GF-D8 (cell line): ENCODE data around the gene CXCR5.

Experiments
- DNase-seq: peaks from one replicate; lab custom pipeline; 2025; lab: John Stamatoyannopoulos, UW

CXCR5 gene

DNA sequence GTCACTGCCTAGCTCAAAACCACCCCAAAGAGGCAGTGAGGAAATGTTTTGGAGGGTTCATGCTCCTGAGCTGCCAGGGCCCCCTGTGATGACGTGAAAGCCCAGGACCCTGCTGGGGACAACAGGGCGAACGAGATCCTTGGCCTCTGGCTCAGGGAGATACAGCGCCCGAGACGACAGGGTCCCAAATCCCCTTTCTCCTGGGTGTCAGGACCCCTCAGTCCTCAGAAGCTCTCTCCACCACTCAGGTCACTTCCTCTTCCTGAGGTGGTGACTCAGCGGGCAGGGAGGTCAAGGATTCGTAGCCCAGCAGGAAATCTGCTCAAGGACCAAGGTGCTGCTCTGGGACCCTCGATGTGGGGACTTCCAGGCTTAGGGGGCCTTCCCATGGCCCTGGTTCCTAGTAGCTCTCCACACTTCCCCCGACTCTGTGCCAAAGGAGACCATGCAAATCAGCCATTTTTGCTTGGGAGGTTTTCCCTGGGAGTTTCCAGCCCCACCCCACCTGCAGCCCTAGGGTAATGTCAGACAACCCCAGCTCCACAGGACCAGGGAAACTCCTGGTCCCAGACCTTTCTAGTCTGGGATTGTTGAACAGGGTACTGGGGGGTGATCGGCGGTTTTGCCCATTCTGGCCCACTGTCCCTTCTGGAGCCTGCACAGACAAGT lies 29.2 kb downstream of the CXCR5 start:
- DNase-seq = no peak

DNA sequence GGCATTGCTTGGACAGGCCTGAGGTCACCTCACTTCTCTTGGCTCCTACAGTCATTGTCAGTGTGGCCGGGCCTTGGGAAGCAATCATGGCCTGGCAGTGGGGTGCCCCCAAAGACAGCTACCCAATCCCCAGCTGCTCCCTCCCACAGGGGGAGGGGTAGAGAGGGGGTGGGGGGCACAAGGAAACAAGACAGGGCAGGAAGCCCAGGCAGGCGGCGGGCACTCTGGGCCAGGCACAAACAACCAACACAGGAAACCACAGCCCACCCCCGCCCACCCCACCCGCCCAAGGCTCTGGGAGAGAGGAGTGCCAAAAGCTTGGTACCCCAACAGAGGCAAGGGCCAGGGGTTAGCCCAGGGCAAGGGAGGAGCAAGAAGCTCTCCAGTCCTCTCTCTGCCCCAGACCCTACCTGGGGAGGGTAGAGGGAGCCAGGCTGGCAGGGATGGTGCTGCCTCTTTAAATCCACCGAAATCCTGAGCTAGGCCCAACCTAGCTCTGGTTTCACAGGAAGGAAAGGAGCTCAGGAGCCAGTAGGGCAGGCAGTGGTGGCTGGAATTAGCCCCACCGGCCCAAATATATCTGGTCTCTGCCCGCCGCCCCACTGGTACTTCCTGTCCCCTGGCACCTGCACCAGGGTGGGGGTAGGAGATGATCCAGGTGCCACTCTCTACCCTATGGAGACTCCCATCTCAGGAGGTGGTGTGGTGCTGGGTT lies 29.9 kb downstream of the CXCR5 start:
- DNase-seq = peak; percentile 37

DNA sequence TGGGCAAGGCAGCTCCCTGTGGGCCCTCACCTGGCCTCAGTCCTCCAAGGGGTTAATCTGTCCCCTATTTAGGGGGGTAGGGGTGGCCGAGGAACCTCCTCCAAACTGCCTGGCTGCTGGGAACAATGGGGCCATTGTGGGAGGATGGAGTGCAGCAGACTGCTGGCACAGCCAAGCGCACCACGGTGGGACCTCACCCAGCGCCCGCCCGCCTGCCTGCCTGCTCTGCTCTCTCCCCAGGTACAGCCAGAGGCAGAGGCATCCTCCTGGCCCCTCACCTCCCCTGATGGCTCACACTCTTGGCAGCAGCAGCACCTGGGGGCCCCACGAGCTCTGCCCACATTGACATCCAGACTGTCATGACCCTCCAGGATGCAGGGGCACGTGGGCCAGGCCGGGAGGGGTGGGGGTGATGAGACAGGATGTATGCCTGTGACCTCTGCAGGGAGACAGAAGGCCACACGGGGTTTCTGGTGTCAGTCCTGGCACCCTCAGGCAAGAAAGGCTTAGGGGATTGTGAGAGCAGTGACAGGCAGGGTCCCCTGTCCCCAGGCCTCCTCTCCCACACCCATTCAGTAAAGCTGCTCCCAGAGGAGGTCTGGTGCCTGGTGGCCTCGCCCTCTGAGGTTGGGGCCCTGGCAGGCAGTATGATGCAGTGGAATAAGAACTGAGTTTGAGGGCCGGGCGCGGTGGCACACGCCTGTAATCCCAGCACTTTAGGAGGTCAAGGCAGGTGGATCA lies 30.7 kb downstream of the CXCR5 start:
- no peak for DNase-seq

DNA sequence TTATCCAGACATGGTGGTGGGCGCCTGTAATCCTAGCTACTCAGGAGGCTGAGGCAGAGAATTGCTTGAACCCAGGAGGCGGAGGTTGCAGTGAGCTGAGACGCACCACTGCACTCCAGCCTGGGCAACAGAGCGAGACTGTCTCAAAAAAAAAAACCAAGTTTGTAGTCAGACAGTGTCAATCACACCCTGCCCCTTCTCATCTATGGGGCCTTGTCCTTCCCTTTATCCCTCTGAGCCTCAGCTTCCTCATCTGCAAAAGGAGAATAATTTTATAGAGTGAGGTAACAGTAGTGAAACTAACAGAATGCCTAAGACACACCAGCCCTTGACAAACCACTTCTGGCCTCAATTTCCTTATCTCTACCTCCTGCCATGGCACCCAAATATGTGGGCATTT lies 31.3 kb downstream of the CXCR5 start:
- peak; percentile 50 for DNase-seq

DNA sequence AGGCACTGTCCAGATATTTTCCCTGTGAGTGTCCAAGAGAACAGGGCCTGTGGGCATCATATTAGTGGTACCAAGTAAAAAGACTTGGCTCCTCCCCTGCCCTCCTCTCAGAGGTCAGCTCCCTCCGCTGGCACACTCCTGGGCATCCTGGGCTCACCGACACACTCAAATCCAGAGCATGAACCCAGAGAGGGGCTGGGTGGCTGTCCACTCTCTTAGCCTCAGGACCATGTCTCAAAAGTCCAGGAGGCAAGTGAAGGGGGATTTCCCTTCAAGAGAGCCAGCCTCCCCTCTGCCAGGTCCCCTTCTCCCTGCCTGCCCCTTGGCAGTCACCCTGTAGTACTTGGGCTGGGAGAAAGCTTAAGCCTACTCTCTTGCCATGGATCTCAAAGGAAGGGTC lies 31.7 kb downstream of the CXCR5 start:
- DNase-seq = no peak

DNA sequence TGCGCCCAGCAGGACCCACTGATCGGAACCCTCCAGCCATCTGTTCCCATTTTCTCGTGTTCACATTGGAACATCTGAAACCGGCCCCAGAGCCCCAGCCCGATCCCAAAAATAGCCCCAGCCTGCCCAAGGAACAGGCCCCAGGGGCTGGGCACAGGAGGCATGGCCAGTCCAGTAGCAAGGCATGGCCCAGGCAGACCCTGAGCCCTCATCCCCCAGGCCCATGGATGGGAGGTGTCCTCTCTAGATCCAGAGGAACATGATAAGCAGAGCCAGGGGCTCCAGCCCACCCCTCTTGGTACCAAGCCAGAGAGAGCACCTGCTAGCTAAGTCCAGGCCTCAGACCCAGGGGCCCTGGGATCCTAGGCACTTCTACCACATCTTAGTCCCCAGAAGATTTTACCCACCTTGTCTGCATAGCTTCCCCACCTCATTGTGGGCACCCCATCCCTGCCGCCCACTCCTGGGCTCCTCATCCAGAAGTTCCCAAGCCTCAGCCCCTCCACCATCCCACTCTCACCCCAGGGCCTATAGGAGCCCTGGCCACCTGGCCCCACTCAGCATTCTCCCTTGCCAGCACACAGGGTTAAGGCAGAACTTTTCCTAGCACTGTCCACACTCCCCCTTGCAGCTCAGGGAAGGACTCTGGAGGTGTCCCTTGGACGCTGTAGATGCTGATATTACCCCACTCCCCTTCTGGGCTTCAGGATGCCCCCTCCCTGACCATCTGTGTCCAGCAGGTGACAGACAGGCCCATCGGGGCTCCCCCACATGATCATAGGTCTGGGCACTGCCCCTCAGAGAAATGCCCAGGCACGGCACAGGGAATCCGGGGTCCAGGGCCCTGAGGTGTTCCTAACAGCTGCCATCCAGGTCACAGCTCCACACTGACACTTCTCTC lies 32.5 kb downstream of the CXCR5 start:
- DNase-seq = no peak

DNA sequence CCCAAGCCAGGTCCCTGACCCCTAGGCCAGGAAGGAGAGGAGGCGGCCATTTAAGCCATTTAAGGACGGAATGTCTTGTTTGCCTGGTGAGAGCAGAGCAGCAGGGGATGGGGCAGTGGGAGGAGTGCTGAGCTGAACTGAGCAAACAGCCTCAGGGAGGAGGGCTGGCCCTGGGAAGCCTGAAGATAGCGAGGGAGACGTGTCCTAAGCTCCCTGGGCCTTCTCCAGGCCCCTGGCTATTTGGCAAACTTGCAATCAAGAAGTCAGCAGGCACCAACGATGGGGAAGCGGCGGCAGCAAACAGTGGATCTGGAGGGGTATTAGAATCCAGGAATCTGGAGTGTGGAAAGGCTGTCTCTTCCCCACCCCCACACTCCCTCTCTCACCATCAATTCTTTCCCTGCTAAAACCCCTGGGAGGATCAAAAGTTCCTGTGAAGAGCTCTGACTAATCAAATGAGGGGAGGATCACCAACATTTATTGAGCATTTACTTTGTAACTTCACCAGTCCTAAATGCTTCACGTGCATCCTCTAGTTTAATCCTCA lies 33.2 kb downstream of the CXCR5 start:
- no peak for DNase-seq

DNA sequence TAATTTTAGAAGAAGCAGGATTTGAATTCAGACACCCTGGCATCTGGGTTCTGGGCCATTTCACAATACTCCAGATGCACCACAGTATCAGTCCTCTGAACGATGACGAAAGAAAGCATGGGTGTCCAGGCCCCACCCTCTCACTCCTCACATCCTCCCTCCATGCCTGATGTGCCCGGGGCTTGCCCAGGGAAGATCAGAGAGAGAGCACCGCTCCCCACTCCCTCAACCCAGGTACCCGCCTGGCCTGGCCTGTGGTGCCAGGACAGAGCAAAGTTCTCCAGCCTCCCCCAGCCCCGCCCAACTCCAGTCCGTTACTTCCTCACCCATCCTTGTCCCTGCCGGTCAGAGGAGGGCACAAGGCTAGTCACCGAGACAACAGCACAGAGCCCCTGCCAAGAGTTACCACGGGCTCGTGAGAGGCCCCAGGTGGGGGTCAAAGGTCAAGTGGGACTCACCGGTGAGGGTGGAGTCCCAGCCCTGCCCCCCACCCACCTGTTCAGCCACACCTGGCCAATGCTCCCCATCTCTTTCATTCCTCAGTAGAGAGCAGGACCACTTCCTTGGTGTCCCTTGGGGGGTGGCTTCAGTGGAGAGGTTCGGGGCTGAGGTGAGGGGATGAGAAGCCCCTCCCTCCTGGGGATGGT lies 33.9 kb downstream of the CXCR5 start:
- DNase-seq = peak; percentile 81

DNA sequence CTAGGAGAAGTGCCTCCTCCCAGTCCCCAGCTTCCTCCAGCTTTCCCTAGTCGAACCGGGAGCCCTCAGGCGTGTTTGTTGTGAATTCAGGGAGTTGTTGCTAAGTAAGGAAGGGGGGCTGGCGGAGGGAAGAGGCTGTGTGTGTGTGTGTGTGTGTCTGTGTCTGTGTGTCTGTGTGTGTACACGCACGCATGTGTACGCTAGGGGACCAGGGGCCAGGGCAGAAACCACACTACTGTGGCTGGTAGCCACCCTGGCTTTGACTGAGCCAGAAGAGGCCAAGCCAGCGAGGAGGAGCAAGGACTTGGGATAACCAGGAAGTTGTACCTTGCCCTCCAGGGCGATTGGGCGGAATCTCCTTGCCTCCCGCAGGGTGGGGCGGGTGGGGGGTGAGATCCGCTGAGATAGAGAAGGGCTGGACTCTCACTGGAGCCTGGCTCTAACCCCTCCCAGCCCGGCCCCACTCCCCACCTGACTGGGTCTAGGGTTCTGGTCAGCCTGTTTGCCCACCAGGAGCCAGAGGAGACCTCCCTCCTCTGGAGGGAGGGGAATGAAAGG lies 34.5 kb downstream of the CXCR5 start:
- no peak for DNase-seq

DNA sequence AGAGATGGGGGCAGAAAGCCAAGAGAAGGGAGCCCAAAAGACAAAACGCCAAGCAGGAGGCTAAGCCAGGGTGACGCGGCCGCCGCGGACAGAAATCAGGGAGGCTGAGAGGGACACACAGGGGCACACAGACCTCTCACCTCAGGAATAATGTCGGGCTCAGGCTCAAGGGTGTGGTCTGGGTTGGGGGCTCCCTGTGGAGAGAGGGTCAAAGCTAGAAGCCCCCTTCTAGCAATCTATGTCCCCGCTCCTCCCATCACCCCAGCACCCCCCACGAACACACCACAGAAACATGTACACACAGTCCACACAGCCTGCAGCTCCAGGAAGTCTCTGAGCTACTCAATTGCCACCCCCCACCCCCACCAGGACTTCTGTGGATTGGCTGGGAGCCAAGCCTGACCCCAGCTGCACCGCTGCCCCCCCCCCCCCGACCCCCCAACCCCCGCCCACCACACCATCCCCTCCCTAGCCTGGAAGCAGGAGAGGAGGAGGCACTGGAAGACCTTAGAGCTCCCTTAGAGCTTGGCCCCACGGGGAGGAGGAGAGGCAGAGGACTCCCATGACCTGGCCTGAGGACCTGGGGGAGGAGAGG lies 35.1 kb downstream of the CXCR5 start:
- no peak for DNase-seq

DNA sequence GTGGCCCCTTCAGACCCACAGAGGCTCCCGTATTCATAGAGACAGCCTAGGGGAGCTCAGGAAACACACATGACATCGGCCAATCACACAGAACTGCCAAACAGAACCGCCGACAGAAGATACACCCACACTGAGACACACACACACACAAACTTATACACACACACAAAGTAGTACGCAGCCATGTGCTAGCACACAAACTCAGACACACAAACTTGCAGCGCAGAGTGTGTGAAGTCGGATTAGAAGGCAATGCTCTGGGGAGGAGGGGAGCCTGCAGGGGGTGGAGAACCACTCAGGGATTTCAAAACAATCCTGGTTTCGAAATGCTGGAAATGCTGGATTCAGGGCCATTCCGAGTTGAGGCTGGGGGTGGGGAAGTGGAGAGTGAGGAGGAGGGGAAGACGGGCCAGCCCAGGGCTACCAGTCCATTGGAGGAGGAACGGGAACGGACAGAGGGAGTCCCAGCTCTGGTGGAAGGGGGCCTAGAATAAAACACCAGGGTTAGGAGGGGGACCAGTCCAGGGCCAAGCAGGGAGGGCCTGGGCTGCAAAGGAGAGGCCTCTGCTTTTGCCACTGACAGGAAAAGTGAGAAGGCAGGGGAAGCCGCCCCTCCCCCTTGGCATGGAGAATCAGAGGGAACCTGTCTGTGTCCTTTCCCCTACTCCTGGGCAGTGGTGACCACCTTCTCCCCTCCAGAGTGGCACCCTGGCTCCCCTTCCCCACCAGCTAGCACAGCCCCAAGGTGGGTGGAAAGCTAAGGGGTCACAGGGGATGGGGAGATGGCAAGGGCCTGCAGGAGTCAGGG lies 37.6 kb downstream of the CXCR5 start:
- no peak for DNase-seq

DNA sequence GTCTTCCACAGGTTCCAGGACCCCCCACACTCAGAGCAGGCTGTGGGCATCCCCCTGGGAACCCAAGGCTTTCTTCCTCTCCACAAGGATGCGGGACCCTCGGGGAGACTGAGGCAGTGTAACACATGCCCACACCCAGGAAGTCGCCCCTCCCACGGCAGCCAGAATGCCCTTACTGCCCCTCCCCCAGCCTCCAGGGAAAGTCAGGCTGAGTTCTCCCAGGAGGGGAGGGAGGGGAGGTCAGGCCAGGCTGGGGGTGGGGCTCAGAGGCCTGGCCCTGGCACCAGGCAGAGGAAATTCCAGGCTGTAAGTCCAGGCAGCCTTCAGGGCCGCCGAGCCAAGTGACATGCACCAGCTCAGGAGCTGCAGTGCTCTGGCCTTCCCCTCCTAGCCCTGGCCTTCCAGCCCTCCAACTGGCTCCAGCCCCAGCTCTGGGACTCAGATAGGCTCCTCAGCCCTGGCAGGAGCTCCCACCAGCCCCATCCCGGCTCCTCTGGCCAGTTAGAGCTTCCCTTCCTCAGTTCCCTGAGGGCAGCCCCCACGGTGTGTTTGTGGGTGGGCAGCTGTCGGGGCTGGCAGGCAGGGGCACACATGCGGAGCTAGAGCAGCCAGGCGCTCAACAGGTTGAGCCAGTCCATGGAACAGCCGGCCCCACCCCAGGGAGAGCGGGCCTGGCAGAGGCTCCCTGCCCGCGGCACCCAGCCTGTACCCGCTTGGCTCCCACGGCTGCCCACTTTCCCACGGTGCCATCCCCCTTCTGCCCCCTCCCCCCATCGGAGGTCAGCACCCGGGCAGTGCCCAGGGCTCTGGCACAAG lies 38.4 kb downstream of the CXCR5 start:
- DNase-seq = no peak

DNA sequence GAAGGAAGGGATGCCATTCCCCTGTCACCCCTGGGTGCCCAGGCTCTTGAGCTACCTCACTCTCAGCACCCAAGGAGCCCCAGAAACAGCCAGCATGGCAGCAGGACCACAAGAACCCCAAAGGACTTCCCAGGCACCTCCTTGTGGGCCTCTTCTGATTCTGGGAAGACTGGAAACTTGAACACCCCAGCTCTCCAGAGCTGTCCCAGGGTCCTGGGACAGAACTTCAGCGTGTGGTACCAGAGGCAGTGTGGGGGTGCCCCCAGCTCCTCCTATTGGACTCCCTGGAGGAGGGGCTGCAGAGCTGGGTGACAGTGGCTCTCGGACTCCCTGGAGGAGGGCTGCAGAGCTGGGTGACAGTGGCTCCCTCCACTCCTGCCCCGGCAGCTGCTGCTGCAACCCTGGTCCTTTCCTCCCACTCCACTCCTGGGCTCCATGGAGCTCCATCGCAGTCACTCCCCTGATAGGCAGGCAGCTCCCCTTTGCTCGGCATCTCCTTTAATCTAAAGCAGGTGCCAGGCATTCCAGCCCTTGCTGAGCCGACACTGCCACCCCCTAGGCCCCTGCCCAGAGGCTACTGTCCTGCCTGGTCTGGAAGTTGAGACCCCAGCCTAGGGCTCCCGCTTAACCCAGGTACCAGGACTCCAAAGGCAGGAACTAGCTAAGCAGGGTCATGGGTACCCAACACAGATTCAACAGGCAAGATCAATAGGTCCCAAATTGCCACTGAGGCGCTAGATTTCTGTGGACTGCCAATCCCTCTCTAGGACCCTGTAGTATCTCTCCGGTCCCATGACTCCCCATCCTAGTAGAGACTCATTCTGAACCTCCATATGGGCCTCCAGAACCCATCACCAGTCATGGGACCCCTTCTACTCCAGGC lies 39.3 kb downstream of the CXCR5 start:
- DNase-seq = no peak

DNA sequence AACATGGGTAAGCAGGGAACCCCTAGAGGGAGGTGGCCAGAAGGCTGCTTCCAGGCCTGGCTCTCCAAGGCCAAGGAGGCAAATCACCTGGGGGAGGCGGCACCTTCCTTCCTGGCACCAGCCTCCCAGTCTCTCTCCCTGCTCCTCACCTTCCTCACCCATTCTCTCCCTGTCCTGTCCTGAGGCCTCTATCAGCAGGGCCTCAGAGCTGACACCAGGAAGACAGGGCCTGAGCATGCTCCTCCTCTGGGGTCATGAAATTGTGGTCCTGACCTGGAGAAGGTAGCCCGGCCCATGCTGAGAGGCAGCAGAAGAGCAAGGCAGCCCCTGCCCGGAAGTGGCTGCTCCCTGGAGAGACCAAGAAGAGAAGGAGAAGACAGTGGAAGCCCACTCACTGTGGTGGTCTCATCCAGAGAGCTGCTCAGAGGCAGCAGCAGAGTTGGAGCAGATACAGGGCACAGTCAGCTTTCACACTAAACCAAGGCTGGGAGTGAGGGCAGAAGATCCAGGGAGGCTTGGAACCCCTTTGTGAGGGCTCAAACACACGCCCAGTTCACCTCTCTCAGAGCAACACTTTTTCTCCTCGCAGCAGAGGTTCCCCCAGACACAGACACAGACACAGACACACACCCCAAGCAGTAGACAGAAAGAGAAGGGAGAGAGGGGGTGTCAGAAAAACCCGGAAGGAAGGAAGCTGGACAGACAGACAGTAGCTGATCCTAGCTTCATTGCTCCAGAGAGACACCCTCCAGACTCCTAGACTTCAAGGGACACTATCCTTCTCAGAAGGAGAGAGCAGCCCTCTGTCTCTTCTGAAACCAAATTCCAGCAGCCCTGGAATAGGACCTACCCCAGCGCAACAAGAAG lies 40.3 kb downstream of the CXCR5 start:
- DNase-seq = peak; percentile 48

DNA sequence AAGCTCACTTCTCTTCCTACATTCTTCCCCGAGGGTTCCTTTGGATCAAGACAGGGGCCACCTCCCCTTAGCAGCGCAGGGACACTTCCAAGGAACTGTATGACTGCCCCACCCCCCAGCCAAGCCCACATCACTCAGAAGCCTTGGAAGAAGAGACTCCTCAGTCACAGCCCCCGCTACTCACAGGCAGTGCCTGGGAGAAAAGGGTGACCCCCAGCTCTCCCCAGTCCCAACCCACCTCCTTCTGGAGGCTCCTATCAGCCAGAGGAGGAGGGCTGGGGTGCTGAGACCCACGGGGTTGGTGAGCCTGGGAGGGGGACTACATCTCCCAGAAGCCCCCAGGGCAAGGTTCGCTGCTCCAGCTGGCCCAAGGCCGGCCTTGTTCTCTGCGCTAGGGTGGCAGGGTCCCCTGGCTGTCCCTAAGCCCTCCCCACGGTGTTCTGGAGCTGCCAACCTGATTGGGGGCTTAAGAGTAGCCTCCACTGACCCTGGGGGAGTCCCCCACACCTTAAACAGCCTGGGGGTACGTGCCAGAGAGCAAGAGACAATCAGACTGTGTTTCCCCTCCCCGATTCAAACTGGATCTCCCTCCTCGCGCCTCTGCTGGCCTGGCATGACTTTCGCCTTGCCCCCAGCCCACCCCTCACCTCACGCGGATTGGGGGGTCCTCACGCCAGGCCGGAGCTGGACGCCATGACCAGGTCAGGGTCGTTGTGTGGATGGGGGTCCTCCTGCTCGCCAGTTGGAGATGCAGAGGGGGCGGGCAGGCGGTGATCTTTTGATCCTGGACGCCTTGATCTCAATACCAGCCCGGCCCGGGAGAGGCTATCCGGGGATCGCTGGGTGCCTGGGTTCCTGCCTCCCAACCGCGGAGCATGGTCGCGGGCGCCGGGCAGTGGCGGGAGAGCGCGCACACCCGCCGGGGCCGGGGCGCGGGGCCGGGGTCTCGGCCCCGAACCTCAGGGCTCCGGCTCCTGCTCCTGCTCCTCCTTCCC lies 41.2 kb downstream of the CXCR5 start:
- DNase-seq = peak; percentile 49
